ENCODE results near the gene BRF1. TPM values are rescaled to one million over a fixed set of nuclear protein-coding genes. Genes with fewer than 3 reads are reported as not detected.

The BRF1 gene
- total RNA-seq, 6 experiments from 2014 or later = 13.1 to 17.8 (median 16.2) TPM

GRCh38 chr14:105172476-105172875 lies 128.3 kb downstream of the BRF1 start:
- H3K4me1 ChIP-seq = peaks cover 0 to 5% (median 0%) of the 10 kb centered on the region in 4 donors
- H3K4me3 ChIP-seq = no peak overlapping the region
- no peaks in the 10 kb centered on the region for H3K36me3 ChIP-seq
- TF ChIP-seq CTCF (IDR thresholded peaks at IDR 0.05) (no peak), POLR2A (IDR thresholded peaks at IDR 0.05) (no peak)
- no CpG with 5 or more reads among the region's 7 CpGs for WGBS (ENCODE audit: insufficient coverage, low coverage, low lambda C conversion rate, missing lambda C conversion rate)
- no peaks in the 10 kb centered on the region for H3K27me3 ChIP-seq
- ATAC-seq (no peak), DNase-seq (no peak)
- no peaks in the 10 kb centered on the region for H3K9me3 ChIP-seq
- intact Hi-C loops (cut with DNase I) = no loop called here
- no peak overlapping the region for H3K27ac ChIP-seq

GRCh38 chr14:105171004-105171673 lies 129.7 kb downstream of the BRF1 start:
- H3K27ac ChIP-seq = no peak overlapping the region
- peaks cover 0 to 5% (median 0%) of the 10 kb centered on the region in 4 donors for H3K4me1 ChIP-seq

GRCh38 chr14:105169776-105170655 lies 130.8 kb downstream of the BRF1 start:
- intact Hi-C loops (cut with DNase I) = no loop called here
- no peak overlapping the region for H3K4me3 ChIP-seq
- no peak for DNase-seq
- peaks cover 0 to 5% (median 0%) of the 10 kb centered on the region in 4 donors for H3K4me1 ChIP-seq
- H3K36me3 ChIP-seq = no peaks in the 10 kb centered on the region
- H3K27me3 ChIP-seq = no peaks in the 10 kb centered on the region
- H3K27ac ChIP-seq = no peak overlapping the region
- 50% methylated on average over 2 of the region's 22 CpGs for WGBS (ENCODE audit: insufficient coverage, low coverage, low lambda C conversion rate, missing lambda C conversion rate)
- no peaks in the 10 kb centered on the region for H3K9me3 ChIP-seq
- no peak for ATAC-seq
- TF ChIP-seq POLR2A (IDR thresholded peaks at IDR 0.05) (no peak), CTCF (IDR thresholded peaks at IDR 0.05) (no peak)

More at GRCh38 chr14:105171004-105171673, 129.7 kb downstream of the BRF1 start:
- DNase-seq (no peak), ATAC-seq (peak in 1 of 4 donors; percentile 5)
- 0% methylated on average over 1 of the region's 19 CpGs for WGBS (ENCODE audit: insufficient coverage, low coverage, low lambda C conversion rate, missing lambda C conversion rate)
- intact Hi-C loops (cut with DNase I) = no loop called here
- H3K9me3 ChIP-seq = no peaks in the 10 kb centered on the region
- H3K27me3 ChIP-seq = no peaks in the 10 kb centered on the region
- no peaks in the 10 kb centered on the region for H3K36me3 ChIP-seq
- H3K4me3 ChIP-seq = no peak overlapping the region
- no peak for TF ChIP-seq POLR2A (IDR thresholded peaks at IDR 0.05)
- no peak for TF ChIP-seq CTCF (IDR thresholded peaks at IDR 0.05)

GRCh38 chr14:105168979-105169507 lies 131.8 kb downstream of the BRF1 start:
- Histone ChIP-seq H3K27me3 (no peaks in the 10 kb centered on the region), H3K36me3 (no peaks in the 10 kb centered on the region), H3K27ac (no peak overlapping the region), H3K9me3 (no peaks in the 10 kb centered on the region), H3K4me3 (no peak overlapping the region), H3K4me1 (peaks cover 0 to 5% (median 0%) of the 10 kb centered on the region in 4 donors)
- no peak for TF ChIP-seq POLR2A (IDR thresholded peaks at IDR 0.05)
- peak; percentile 20 to 38 (median 32) for TF ChIP-seq CTCF (IDR thresholded peaks at IDR 0.05)
- DNase-seq (no peak), ATAC-seq (peak; percentile 4 to 21 (median 13))
- intact Hi-C loops (cut with DNase I) = no loop called here
- 19% methylated on average over 4 of the region's 54 CpGs for WGBS (ENCODE audit: insufficient coverage, low coverage, low lambda C conversion rate, missing lambda C conversion rate)

Measured in right lobe of liver (tissue), 6 donors.